ENCODE measurements around the gene CDC73. TPM values are rescaled to one million over a fixed set of nuclear protein-coding genes. Genes with fewer than 3 reads are reported as not detected.

Gene CDC73
- total and polyA plus RNA-seq, 11 donors: 8.3 to 57.3 (median 50.6) TPM

- peak in 2 of 4 donors; percentile 50 to 59 for ATAC-seq
- intact Hi-C loops (cut with DNase I): loop anchor here in 2 of 10 donors (5.0 kb wide), 2 partner anchors 612 to 1157 kb away; no protein-coding TSS in a partner anchor
- Histone ChIP-seq H3K27me3 (no peaks in the 10 kb centered on the region), H3K4me1 (peaks cover 0 to 18% (median 2%) of the 10 kb centered on the region in 12 donors), H3K9me3 (no peaks in the 10 kb centered on the region), H3K4me3 (no peak overlapping the region), H3K36me3 (peaks cover 0 to 96% (median 88%) of the 10 kb centered on the region in 9 donors), H3K27ac (peak overlapping the region in 1 of 12 donors; percentile 3)
- no peak for TF ChIP-seq POLR2A (IDR thresholded peaks at IDR 0.05)
- TF ChIP-seq CTCF (IDR thresholded peaks at IDR 0.05): no peak
- 63 to 77% (median 70%) methylated on average over 7 of the region's 7 CpGs for WGBS, 4 donors
- DNase-seq: no peak
These were observed 18.4 kb downstream of the CDC73 start for GRCh38 chr1:193140254-193140653.

GRCh38 chr1:193141804-193142203 lies 20.0 kb downstream of the CDC73 start:
- intact Hi-C loops (cut with DNase I): loop anchor here in 2 of 10 donors (5.0 kb wide), 2 partner anchors 610 to 1155 kb away; no protein-coding TSS in a partner anchor

GRCh38 chr1:193142409-193142808 lies 20.6 kb downstream of the CDC73 start:
- intact Hi-C loops (cut with DNase I): loop anchor here in 2 of 10 donors (5.0 kb wide), 2 partner anchors 610 to 1155 kb away; no protein-coding TSS in a partner anchor
- H3K27me3 ChIP-seq: no peaks in the 10 kb centered on the region
- peaks cover 0 to 18% (median 2%) of the 10 kb centered on the region in 12 donors for H3K4me1 ChIP-seq
- peaks cover 0 to 96% (median 81%) of the 10 kb centered on the region in 9 donors for H3K36me3 ChIP-seq
- DNase-seq (no peak), ATAC-seq (no peak)
- H3K27ac ChIP-seq: peak overlapping the region in 1 of 12 donors; percentile 4
- TF ChIP-seq CTCF (IDR thresholded peaks at IDR 0.05): no peak
- TF ChIP-seq POLR2A (IDR thresholded peaks at IDR 0.05): no peak
- 33 to 48% (median 46%) methylated on average over 2 of the region's 2 CpGs for WGBS, 4 donors
- H3K9me3 ChIP-seq: no peaks in the 10 kb centered on the region
- no peak overlapping the region for H3K4me3 ChIP-seq

More at GRCh38 chr1:193141804-193142203, 20.0 kb downstream of the CDC73 start:
- peaks cover 0 to 96% (median 85%) of the 10 kb centered on the region in 9 donors for H3K36me3 ChIP-seq
- no peaks in the 10 kb centered on the region for H3K27me3 ChIP-seq
- no peaks in the 10 kb centered on the region for H3K9me3 ChIP-seq
- H3K27ac ChIP-seq: no peak overlapping the region
- H3K4me1 ChIP-seq: peaks cover 0 to 18% (median 2%) of the 10 kb centered on the region in 12 donors
- TF ChIP-seq CTCF (IDR thresholded peaks at IDR 0.05): no peak
- TF ChIP-seq POLR2A (IDR thresholded peaks at IDR 0.05): no peak
- DNase-seq (no peak), ATAC-seq (no peak)
- 76 to 78% (median 76%) methylated on average over 3 of the region's 3 CpGs for WGBS, 4 donors
- no peak overlapping the region for H3K4me3 ChIP-seq

GRCh38 chr1:193143285-193143684 lies 21.5 kb downstream of the CDC73 start:
- H3K9me3 ChIP-seq: no peaks in the 10 kb centered on the region
- no peaks in the 10 kb centered on the region for H3K27me3 ChIP-seq
- H3K36me3 ChIP-seq: peaks cover 0 to 96% (median 81%) of the 10 kb centered on the region in 9 donors
- H3K4me1 ChIP-seq: peaks cover 0 to 18% (median 2%) of the 10 kb centered on the region in 12 donors
- DNase-seq (no peak), ATAC-seq (no peak)
- H3K27ac ChIP-seq: peak overlapping the region in 1 of 12 donors; percentile 4
- 81 to 93% (median 82%) methylated on average over 1 of the region's 1 CpG for WGBS, 4 donors
- H3K4me3 ChIP-seq: no peak overlapping the region
- TF ChIP-seq CTCF (IDR thresholded peaks at IDR 0.05) (peak in 10 of 12 donors; percentile 17 to 51 (median 34)), POLR2A (IDR thresholded peaks at IDR 0.05) (no peak)
- intact Hi-C loops (cut with DNase I): loop anchor here in 2 of 10 donors (5.0 kb wide), 2 partner anchors 609 to 1154 kb away; no protein-coding TSS in a partner anchor

Measured in heart left ventricle (tissue), 16 donors.